Natural killer cell (primary cell): Measurements from ENCODE around the gene CMA1. TPM values are rescaled to one million over a fixed set of nuclear protein-coding genes. Genes with fewer than 3 reads are reported as not detected.
"Not testable (repeated sequence)": the region's sequence is repeated elsewhere in the genome, so short reads cannot be mapped to it uniquely, and the experiment has no call there.

ENCODE experiments used
- ATAC-seq, 3 donors: fragments of 150-1000 bp in 2 of 3; fragments of 200-7000 bp in 1 of 3; cut with Tn5 transposase; 1 replicate in 1 of 3; 2 replicates in 2 of 3; pipeline ENCODE4 v1.10.0; 2021; ENCODE audit warnings: mild to moderate bottlenecking in 2 of 3, moderate library complexity in 2 of 3
- DNase-seq, 2 donors: peaks; one replicate each; pipeline versions ENCODE4 v3.0.0 to v3.0.0-alpha.2; 2013 to 2021; ENCODE audit warnings: mixed read lengths in 1 of 2
- H3K27ac ChIP-seq: one replicate; pipeline ENCODE4 v1.5.1; 2013; ENCODE audit warnings: mild to moderate bottlenecking, low read length
- H3K27me3 ChIP-seq: one replicate; pipeline ENCODE4 v1.6.1; 2013; ENCODE audit warnings: low read length; ENCODE audit not compliant: control insufficient read depth, insufficient read depth
- H3K36me3 ChIP-seq: one replicate; pipeline ENCODE4 v1.6.1; 2013; ENCODE audit warnings: low read length; ENCODE audit not compliant: control insufficient read depth, insufficient read depth
- H3K4me1 ChIP-seq: one replicate; pipeline ENCODE4 v1.6.1; 2013; ENCODE audit warnings: low read length; ENCODE audit not compliant: control insufficient read depth, insufficient read depth
- H3K4me3 ChIP-seq: one replicate; pipeline ENCODE4 v1.5.1; 2013; ENCODE audit warnings: low read length
- H3K9me3 ChIP-seq: one replicate; pipeline ENCODE4 v1.6.1; 2013; ENCODE audit warnings: low read length; ENCODE audit not compliant: control insufficient read depth, insufficient read depth
- H3K27ac Mint-ChIP-seq, 2 donors: one replicate each; pipeline ENCODE4 v1.8.0; 2022; ENCODE audit warnings: mild to moderate bottlenecking in 2 of 2, mixed read lengths in 2 of 2, moderate library complexity in 1 of 2
- H3K27me3 Mint-ChIP-seq, 2 donors: one replicate each; pipeline ENCODE4 v1.8.0; 2022; ENCODE audit warnings: low read depth in 2 of 2, mixed read lengths in 2 of 2
- H3K36me3 Mint-ChIP-seq: one replicate; pipeline ENCODE4 v1.8.0; 2022; ENCODE audit warnings: mixed read lengths
- H3K4me1 Mint-ChIP-seq, 2 donors: one replicate each; pipeline ENCODE4 v1.8.0; 2022; ENCODE audit warnings: mixed read lengths in 2 of 2
- H3K4me3 Mint-ChIP-seq: one replicate; pipeline ENCODE4 v1.8.0; 2022; ENCODE audit warnings: mild to moderate bottlenecking, moderate library complexity, mixed read lengths
- H3K9me3 Mint-ChIP-seq, 2 donors: one replicate each; pipeline ENCODE4 v1.8.0; 2022; ENCODE audit warnings: mixed read lengths in 2 of 2
- WGBS: methylation state at CpG from one replicate; pipeline ENCODE4 v1.1.7; 2013; ENCODE audit warnings: missing lambda C conversion rate; ENCODE audit not compliant: insufficient coverage; 5-methylcytosine and 5-hydroxymethylcytosine counted together
- intact Hi-C: fragments of 100-400 bp; cut with micrococcal nuclease; formaldehyde crosslinking; loops from one replicate; pipeline ENCODE4 v1.14.2; 2022
- total RNA-seq, 4 donors: library from RNA; stranded (reverse); fragments of 120-200 nt in 1 of 4; gene quantifications; one replicate each; pipeline versions ENCODE4 v1.2.3 to v1.2.4, GENCODE V29; 2013 to 2022
- TF ChIP-seq, protein P1 (sequence below): fragments of 200-600 bp; IDR thresholded peaks from one replicate; pipeline ENCODE4 v1.8.0; 2022; ENCODE audit warnings: antibody characterized with exemption

The CMA1 gene
- total RNA-seq, 3 donors from 2014 or later (not counting 1 experiment from before 2014, with no cell fraction given): 0.63 TPM; not detected in 2

- no peaks in the 10 kb centered on the region for H3K9me3 ChIP-seq
- intact Hi-C loops: loop anchor here (5.0 kb wide), 2 partner anchors 194 to 649 kb away; no protein-coding TSS in a partner anchor
- ATAC-seq (peak in 1 of 3 donors; percentile 34), DNase-seq (peak in 1 of 2 donors; percentile 47)
- H3K27me3 ChIP-seq: no peaks in the 10 kb centered on the region
- peaks cover 12 to 20% of the 10 kb centered on the region in 2 donors for H3K4me1 Mint-ChIP-seq
- 20% methylated on average over 3 of the region's 4 CpGs for WGBS
- H3K4me3 ChIP-seq: no peak overlapping the region
- peak overlapping the region in 1 of 2 donors; percentile 4 for H3K27ac Mint-ChIP-seq
- no peak overlapping the region for H3K4me3 Mint-ChIP-seq
- H3K36me3 Mint-ChIP-seq: no peaks in the 10 kb centered on the region
- H3K9me3 Mint-ChIP-seq: no peaks in the 10 kb centered on the region
- H3K27ac ChIP-seq: no peak overlapping the region
- TF ChIP-seq, protein P1, sequence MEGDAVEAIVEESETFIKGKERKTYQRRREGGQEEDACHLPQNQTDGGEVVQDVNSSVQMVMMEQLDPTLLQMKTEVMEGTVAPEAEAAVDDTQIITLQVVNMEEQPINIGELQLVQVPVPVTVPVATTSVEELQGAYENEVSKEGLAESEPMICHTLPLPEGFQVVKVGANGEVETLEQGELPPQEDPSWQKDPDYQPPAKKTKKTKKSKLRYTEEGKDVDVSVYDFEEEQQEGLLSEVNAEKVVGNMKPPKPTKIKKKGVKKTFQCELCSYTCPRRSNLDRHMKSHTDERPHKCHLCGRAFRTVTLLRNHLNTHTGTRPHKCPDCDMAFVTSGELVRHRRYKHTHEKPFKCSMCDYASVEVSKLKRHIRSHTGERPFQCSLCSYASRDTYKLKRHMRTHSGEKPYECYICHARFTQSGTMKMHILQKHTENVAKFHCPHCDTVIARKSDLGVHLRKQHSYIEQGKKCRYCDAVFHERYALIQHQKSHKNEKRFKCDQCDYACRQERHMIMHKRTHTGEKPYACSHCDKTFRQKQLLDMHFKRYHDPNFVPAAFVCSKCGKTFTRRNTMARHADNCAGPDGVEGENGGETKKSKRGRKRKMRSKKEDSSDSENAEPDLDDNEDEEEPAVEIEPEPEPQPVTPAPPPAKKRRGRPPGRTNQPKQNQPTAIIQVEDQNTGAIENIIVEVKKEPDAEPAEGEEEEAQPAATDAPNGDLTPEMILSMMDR: no peak
- peaks cover 15% of the 10 kb centered on the region for H3K4me1 ChIP-seq
- no peaks in the 10 kb centered on the region for H3K36me3 ChIP-seq
- H3K27me3 Mint-ChIP-seq: no peaks in the 10 kb centered on the region
Observed at GRCh38 chr14:24483604-24484252, 24.3 kb downstream of the CMA1 start.

GRCh38 chr14:24482699-24483303 is 25.3 kb downstream of the CMA1 start:
- WGBS: 50% methylated on average over 1 of the region's 2 CpGs
- H3K27me3 ChIP-seq, H3K36me3 Mint-ChIP-seq, H3K27me3 Mint-ChIP-seq, ATAC-seq, DNase-seq, H3K9me3 Mint-ChIP-seq, H3K27ac ChIP-seq, H3K9me3 ChIP-seq, H3K36me3 ChIP-seq, H3K4me3 Mint-ChIP-seq, H3K27ac Mint-ChIP-seq, H3K4me3 ChIP-seq: not testable (repeated sequence)
- peaks cover 12 to 20% of the 10 kb centered on the region in 2 donors for H3K4me1 Mint-ChIP-seq
- peaks cover 15% of the 10 kb centered on the region for H3K4me1 ChIP-seq
- intact Hi-C loops: loop anchor here (5.0 kb wide), 2 partner anchors 194 to 650 kb away; no protein-coding TSS in a partner anchor

GRCh38 chr14:24481622-24482324 is 26.3 kb downstream of the CMA1 start:
- Histone ChIP-seq H3K9me3 (no peaks in the 10 kb centered on the region), H3K4me1 (peaks cover 15% of the 10 kb centered on the region), H3K27ac (no peak overlapping the region), H3K27me3 (no peaks in the 10 kb centered on the region), H3K36me3 (no peaks in the 10 kb centered on the region), H3K4me3 (no peak overlapping the region)
- no peaks in the 10 kb centered on the region for H3K36me3 Mint-ChIP-seq
- H3K27me3 Mint-ChIP-seq: no peaks in the 10 kb centered on the region
- ATAC-seq (peak; percentile 76 to 98 (median 78)), DNase-seq (peak; percentile 42 to 57)
- H3K9me3 Mint-ChIP-seq: no peaks in the 10 kb centered on the region
- peak overlapping the region in 1 of 2 donors; percentile 75 for H3K27ac Mint-ChIP-seq
- peak overlapping the region; percentile 87 for H3K4me3 Mint-ChIP-seq
- 60% methylated on average over 21 of the region's 23 CpGs for WGBS
- H3K4me1 Mint-ChIP-seq: peaks cover 12 to 20% of the 10 kb centered on the region in 2 donors
- TF ChIP-seq, protein P1: peak; percentile 70
- intact Hi-C loops: loop anchor here (1.0 to 5.0 kb wide), 4 partner anchors 196 to 919 kb away; no protein-coding TSS in a partner anchor

DNA sequence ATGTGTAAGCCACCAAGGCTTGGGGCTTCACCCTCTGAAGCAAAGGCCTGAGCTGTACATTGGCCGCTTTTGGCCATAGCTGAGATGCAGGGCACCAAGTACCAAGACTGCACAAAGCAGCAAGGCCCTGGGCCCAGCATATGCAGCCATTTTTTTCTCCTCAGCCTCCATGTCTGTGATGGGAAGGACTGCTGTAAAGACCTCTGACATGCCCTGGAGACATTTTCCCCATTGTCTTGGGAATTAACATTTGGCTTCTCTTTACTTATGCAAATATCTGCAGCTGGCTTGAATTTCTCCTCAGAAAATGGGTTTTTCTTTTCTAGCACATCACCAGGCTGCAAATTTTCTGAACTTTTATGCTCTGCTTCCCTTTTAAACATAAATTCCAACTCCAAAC is 28.1 kb downstream of the CMA1 start:
- WGBS: 40% methylated on average over 1 of the region's 1 CpG
- H3K36me3 Mint-ChIP-seq, H3K27me3 Mint-ChIP-seq, ATAC-seq, DNase-seq, H3K9me3 ChIP-seq, H3K27ac ChIP-seq, H3K36me3 ChIP-seq, H3K27ac Mint-ChIP-seq, H3K9me3 Mint-ChIP-seq, H3K27me3 ChIP-seq, H3K4me3 ChIP-seq, H3K4me3 Mint-ChIP-seq: not testable (repeated sequence)
- H3K4me1 Mint-ChIP-seq: peaks cover 18 to 27% of the 10 kb centered on the region in 2 donors
- intact Hi-C loops: loop anchor here (2.0 to 5.0 kb wide), 3 partner anchors 197 to 921 kb away; no protein-coding TSS in a partner anchor
- H3K4me1 ChIP-seq: peaks cover 15% of the 10 kb centered on the region
